Epithelial cell of esophagus (primary cell): ENCODE results near the gene SMTN.
A peak's percentile ranks its signal among the peaks of the same experiment; 100 is the strongest.

Experiments used
- DNase-seq: peaks from one replicate; pipeline ENCODE4 v3.0.0; 2010; ENCODE audit warnings: low read depth
- H3K4me3 ChIP-seq: 2 replicates; pipeline ENCODE4 v1.5.1; 2011; ENCODE audit warnings: mild to moderate bottlenecking, low read length, control low read depth
- TF ChIP-seq, protein P1 (sequence below): IDR thresholded peaks from 2 replicates; pipeline ENCODE4 v1.5.1; 2011; ENCODE audit warnings: low read depth, mild to moderate bottlenecking, low read length, control low read depth, inconsistent platforms; ENCODE audit not compliant: insufficient read depth; ENCODE audit errors: missing control alignments

The SMTN gene

DNA sequence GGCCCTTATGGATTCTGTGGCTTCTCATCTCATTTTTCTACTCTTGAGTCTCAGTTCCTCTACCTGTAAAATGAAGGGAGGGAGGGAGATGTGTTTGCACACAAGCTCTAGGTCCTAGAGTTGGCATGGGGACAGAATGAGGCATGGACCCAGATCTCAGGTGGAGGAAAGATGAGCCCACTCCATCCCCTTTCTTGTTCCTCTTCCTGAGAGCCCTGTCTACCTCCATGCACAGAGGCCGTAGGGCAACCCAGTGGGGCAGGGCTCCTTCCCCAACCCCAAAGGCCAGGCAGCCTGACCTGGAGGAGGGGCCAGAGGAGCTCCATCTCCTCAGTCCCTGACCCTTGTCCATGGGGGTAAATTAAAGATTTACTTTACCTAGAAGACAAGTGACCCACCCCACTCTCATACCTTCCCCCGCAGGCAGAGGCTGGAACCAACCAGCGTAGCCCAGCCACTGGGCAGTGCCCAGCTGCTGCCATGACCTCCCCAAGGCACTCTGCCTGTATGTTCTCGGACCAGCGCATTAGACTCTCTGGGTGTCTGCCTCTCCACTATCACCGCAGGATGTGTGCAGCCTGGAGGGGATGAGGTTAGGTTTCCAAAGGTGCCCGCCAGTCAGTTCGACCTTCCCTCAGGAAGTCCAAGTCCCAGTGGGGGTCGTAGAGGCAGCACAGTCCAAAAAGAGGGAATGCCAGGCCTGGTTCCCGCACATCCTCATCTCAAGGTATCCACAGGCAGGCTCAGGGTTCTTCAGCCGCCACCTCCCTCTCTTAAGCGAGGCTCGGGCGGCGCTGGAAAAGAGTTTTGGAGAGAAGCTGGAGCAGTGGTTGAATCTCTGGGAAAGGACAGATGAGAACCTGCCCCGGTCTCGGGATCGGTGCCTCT lies 3.0 kb downstream of the SMTN start:
- H3K4me3 ChIP-seq, result peak overlapping the region; percentile 68
- TF ChIP-seq, protein P1, sequence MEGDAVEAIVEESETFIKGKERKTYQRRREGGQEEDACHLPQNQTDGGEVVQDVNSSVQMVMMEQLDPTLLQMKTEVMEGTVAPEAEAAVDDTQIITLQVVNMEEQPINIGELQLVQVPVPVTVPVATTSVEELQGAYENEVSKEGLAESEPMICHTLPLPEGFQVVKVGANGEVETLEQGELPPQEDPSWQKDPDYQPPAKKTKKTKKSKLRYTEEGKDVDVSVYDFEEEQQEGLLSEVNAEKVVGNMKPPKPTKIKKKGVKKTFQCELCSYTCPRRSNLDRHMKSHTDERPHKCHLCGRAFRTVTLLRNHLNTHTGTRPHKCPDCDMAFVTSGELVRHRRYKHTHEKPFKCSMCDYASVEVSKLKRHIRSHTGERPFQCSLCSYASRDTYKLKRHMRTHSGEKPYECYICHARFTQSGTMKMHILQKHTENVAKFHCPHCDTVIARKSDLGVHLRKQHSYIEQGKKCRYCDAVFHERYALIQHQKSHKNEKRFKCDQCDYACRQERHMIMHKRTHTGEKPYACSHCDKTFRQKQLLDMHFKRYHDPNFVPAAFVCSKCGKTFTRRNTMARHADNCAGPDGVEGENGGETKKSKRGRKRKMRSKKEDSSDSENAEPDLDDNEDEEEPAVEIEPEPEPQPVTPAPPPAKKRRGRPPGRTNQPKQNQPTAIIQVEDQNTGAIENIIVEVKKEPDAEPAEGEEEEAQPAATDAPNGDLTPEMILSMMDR, result no peak
- no peak for DNase-seq

DNA sequence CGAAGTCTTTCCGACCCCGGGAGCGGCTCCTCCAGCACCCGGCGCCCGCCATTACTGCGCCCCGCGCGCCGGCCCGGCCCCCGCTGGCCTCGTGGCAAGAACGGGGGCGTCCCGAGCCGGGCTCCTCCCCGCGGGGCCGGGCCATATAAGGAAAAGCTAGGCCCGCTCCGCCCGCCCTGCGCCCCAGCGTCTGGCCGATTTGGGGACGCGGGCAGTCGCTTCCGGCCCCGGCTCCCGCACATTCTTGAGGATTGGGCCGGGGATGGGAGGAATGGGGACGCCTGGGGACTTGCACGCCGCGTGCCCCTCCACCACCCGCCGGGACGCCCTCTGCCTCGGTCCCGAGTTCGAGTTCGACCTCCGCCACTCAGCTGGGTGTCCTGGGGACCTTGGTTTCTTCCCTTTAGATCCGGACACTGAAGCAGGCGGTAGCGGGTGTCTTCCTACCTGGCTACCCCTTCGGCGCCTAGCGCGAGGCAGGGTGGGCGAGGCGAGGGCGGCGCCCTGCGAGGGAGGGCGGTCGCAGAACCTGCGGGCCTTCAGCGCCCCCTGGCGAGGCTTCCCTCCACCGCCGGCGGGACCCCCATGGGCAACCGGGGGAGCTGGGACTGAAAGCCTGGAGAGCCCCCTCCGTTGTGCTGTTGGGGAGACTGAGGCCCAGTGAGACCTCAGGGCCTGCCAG lies 3.8 kb downstream of the SMTN start:
- peak overlapping the region; percentile 68 for H3K4me3 ChIP-seq
- peak; percentile 75 for DNase-seq
- TF ChIP-seq, protein P1, result peak; percentile 64

DNA sequence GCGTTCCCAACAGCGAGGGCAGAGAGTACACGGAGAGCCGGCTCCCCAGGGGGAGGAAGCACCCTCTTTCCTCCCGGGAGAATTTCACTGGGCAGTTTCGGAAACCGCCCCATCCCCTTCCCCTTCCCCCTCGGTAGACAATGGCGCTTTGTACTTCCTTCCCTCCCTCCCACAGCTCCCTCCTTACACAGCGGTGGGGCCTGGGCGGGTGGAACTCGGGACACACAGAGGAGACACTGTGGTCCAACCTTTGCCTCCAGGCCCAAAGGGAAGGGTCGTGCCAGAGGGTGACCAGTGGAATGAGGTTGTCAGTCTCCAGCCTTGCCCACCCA lies 4.3 kb downstream of the SMTN start:
- peak overlapping the region; percentile 68 for H3K4me3 ChIP-seq
- DNase-seq, result no peak
- TF ChIP-seq, protein P1, result no peak

DNA sequence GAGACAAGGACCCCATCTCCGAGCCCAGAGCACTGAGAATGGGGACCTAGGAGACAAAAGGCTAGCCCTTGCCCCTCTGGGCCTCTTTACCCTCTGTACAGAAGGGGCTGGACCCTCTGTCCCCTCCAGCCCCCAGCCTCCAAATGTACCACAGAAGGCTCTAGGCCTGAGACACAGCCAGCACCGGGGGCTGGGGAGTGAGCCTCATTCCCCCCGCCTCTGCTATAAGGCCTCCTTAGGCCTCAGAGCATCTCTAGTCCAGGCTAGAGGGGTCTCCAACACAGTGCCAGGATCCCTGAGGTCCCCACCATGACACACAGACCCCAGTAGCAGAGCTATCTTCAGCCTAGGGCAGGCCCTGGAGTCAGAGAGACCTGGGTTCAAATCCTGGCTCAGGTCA lies 4.8 kb downstream of the SMTN start:
- H3K4me3 ChIP-seq, result no peak overlapping the region
- no peak for DNase-seq
- TF ChIP-seq, protein P1, result no peak

DNA sequence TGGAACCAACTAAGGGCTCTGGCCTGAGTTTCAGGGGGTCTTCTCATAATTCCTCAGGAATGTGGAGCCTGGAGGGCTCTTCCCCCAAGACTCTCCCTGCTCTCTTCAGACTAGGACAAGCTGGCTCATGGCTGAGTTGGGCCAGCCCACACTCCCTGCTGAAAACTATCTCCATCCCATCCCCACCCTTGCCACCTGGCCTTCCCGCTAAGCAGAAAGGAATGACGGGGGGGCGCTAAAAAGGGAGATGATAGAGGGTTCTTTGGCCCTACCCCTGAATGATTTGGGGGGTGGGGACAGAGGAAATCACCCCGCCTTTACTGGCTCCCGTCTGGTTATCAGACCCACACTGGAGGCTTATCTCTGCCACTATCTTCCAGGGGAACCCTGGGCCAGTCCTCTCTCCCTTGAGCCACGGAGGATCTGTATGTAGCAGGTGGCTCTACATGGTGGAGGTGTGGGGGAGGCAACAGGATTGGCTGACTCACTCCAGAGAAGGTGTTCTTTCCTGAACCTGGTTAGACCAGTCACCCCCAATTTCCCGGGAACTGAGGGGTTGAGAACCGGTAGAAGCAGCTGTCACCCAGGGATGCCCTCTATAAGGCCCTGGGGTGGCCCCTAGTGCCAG lies 5.7 kb downstream of the SMTN start:
- TF ChIP-seq, protein P1, result no peak
- peak; percentile 57 for DNase-seq
- H3K4me3 ChIP-seq, result no peak overlapping the region

DNA sequence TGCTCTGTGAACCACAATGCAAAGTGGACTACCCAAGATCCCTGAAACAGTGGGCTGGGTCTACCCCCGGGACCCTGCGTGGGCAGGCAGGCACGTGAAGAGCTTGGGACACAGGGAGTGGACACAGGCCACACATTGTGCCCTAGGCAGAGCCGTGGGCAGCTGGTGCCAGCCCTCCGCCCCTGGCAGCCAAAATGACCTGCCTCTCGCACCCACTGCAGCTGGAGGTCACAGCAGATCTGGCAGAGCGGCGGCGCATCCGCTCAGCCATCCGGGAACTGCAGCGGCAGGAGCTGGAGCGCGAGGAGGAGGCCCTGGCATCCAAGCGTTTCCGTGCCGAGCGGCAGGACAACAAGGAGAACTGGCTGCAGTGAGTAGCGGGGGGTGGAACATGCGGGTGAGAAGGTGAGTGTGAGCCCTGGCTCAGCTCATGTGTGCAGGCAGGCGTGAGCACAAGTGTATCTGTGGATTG lies 6.7 kb downstream of the SMTN start:
- no peak for DNase-seq
- TF ChIP-seq, protein P1, result no peak
- no peak overlapping the region for H3K4me3 ChIP-seq
